Vagina (tissue), 2 donors: ENCODE results near the gene SLC25A51.

Experiments used
- POLR2A ChIP-seq, 2 donors: fragments of 450-650 bp; IDR thresholded peaks; one replicate each; pipeline ENCODE4 v1.6.1; 2017; ENCODE audit warnings: antibody characterized with exemption in 2 of 2, mild to moderate bottlenecking in 2 of 2, moderate library complexity in 2 of 2
- POLR2AphosphoS5 ChIP-seq, 2 donors: sonication (generic); formaldehyde crosslinking; IDR thresholded peaks; one replicate each; pipeline ENCODE4 v1.9.0; 2017; ENCODE audit warnings: antibody characterized with exemption in 2 of 2, mild to moderate bottlenecking in 2 of 2, low read depth in 1 of 2; ENCODE audit not compliant: insufficient read depth in 1 of 2
- TF ChIP-seq, protein P1 (sequence below), 3 experiments: fragments of 450-650 bp in 2 of 3; fragments of 200-600 bp in 1 of 3; sonication (generic) in 1 of 3; IDR thresholded peaks; one replicate each; pipeline ENCODE4 v1.5.1; 2017 to 2019; ENCODE audit warnings: antibody characterized with exemption in 3 of 3, mild to moderate bottlenecking in 2 of 3, moderate library complexity in 2 of 3

DNA sequence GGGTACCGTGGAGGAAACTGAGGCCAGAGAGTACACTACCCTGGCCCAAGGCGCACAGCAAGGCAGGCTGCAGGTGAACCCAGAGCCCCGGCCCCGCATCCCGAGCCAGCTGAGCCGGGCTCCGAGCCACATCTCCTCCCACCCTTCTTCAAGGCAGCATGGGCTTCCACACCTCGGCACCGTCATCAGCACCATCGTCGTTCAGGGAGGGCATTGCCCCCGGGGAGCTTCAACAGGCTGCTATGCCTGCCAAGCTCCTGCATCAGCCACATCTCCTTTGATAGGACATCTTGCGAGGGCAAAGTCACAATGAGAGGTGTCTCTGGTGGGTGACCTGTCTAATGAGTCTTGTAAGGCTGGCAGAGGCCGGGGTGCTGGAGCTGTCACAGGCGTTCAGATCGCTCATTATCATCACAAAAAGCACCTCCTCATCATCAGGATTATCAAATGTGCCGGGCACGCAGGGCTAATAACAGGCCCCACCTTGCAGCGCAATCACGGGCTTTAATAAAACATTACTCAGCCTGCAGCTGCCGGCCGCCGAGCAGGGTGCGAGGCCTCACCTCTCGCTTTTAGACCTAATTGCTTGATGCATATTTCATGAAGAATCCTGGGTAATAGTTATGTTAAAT, 20.0 kb upstream of the SLC25A51 start:
- TF ChIP-seq, protein P1, sequence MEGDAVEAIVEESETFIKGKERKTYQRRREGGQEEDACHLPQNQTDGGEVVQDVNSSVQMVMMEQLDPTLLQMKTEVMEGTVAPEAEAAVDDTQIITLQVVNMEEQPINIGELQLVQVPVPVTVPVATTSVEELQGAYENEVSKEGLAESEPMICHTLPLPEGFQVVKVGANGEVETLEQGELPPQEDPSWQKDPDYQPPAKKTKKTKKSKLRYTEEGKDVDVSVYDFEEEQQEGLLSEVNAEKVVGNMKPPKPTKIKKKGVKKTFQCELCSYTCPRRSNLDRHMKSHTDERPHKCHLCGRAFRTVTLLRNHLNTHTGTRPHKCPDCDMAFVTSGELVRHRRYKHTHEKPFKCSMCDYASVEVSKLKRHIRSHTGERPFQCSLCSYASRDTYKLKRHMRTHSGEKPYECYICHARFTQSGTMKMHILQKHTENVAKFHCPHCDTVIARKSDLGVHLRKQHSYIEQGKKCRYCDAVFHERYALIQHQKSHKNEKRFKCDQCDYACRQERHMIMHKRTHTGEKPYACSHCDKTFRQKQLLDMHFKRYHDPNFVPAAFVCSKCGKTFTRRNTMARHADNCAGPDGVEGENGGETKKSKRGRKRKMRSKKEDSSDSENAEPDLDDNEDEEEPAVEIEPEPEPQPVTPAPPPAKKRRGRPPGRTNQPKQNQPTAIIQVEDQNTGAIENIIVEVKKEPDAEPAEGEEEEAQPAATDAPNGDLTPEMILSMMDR (IDR thresholded peaks at IDR 0.05), result no peak
- TF ChIP-seq POLR2AphosphoS5 (IDR thresholded peaks at IDR 0.05; ENCODE audit: insufficient read depth in 1 of 2, low read depth in 1 of 2) (no peak), POLR2A (IDR thresholded peaks at IDR 0.05) (no peak)
